ENCODE results near the gene CADM2. TPM values are rescaled to one million over a fixed set of nuclear protein-coding genes. Genes with fewer than 3 reads are reported as not detected.

Gene CADM2
- total and polyA plus RNA-seq, 2 donors from 2014 or later = 0.06 to 0.25 TPM

DNA sequence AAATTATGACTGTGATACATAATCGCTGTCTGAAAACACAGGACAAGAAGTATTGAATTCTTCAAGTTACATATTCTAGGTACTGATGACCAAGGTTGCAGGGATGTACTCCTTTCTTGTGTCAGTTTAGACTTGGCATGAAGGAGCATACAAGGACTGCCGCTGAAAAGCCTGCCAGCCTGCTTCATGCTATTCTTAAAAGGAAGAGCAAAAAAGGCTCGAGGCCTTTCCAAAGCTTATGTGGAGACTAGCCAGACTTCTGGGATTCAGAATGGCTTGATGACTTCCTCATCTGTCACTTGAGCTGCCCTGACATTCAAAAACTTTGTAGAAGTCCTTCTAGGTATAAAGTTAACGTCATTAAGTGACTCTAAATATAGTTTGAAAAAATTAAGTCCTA is 92.0 kb downstream of the CADM2 start:
- H3K9me3 ChIP-seq (ENCODE audit: control insufficient read depth in 2 of 3, insufficient read depth in 1 of 3, low read length in 3 of 3) = no peaks in the 10 kb centered on the region
- no peak overlapping the region for H3K9ac ChIP-seq (ENCODE audit: low read length in 3 of 3)
- no peak overlapping the region for H3K27ac ChIP-seq (ENCODE audit: low read depth in 2 of 2, low read length in 2 of 2)
- intact Hi-C loops (cut with DNase I) = no loop called here
- FAIRE-seq (no peak), DNase-seq (no peak)
- no peaks in the 10 kb centered on the region for H3K36me3 ChIP-seq (ENCODE audit: control insufficient read depth in 2 of 3, insufficient read depth in 3 of 3, low read length in 3 of 3)
- no peaks in the 10 kb centered on the region for H3K4me1 ChIP-seq (ENCODE audit: control insufficient read depth in 2 of 3, insufficient read depth in 2 of 3, low read depth in 1 of 3, low read length in 3 of 3)
- H3K4me3 ChIP-seq (ENCODE audit: low read length in 3 of 3) = no peak overlapping the region
- TF ChIP-seq CTCF (IDR thresholded peaks at IDR 0.05; ENCODE audit: borderline replicate concordance, extremely low read depth, insufficient read depth) = no peak
- H3K27me3 ChIP-seq (ENCODE audit: control insufficient read depth, insufficient read depth, low read length) = no peaks in the 10 kb centered on the region

DNA sequence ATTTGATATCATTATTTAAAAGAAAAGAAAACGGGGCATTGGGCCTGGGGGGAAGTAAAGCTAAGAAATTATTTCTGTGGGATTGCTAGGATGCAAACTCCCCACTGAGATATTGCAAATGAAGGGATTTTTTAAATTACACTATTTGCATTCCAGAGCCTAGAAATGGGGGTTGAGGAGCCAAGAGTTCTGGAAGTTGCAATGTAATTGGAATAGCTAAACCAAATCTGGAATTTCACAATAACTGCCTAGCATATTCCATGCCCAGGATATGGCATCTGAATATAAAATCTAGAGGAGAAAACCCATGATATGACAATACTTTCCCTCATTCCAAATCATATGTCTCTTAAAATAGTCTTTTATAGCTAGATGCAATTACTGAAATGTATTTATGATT is 93.0 kb downstream of the CADM2 start:
- Histone ChIP-seq H3K27me3 (ENCODE audit: control insufficient read depth, insufficient read depth, low read length) (no peaks in the 10 kb centered on the region), H3K27ac (ENCODE audit: low read depth in 2 of 2, low read length in 2 of 2) (no peak overlapping the region), H3K4me1 (ENCODE audit: control insufficient read depth in 2 of 3, insufficient read depth in 2 of 3, low read depth in 1 of 3, low read length in 3 of 3) (no peaks in the 10 kb centered on the region), H3K9ac (ENCODE audit: low read length in 3 of 3) (no peak overlapping the region), H3K9me3 (ENCODE audit: control insufficient read depth in 2 of 3, insufficient read depth in 1 of 3, low read length in 3 of 3) (no peaks in the 10 kb centered on the region), H3K36me3 (ENCODE audit: control insufficient read depth in 2 of 3, insufficient read depth in 3 of 3, low read length in 3 of 3) (no peaks in the 10 kb centered on the region), H3K4me3 (ENCODE audit: low read length in 3 of 3) (no peak overlapping the region)
- no peak for DNase-seq
- TF ChIP-seq CTCF (IDR thresholded peaks at IDR 0.05; ENCODE audit: borderline replicate concordance, extremely low read depth, insufficient read depth) = no peak
- intact Hi-C loops (cut with DNase I) = no loop called here
- FAIRE-seq = no peak

DNA sequence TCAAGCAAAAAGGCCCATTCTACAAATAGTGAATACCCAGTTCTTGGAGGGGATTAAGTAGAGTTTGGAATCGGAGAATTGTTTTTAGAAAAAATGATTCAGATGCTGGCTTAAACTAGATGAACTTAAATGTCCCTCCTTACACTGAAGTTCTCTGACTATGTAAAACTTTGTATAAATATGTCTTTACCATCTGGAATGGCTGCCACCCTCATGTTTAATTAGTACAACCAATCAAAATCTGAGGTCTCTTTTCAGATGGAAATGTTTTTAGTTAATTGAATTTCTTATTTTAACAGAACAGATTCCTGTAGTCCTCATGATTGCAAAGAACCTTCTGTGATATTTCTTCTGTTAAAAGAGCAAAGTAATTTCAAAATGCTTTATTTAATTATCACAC is 94.8 kb downstream of the CADM2 start:
- Histone ChIP-seq H3K9ac (ENCODE audit: low read length in 3 of 3) (no peak overlapping the region), H3K27me3 (ENCODE audit: control insufficient read depth, insufficient read depth, low read length) (no peaks in the 10 kb centered on the region), H3K4me1 (ENCODE audit: control insufficient read depth in 2 of 3, insufficient read depth in 2 of 3, low read depth in 1 of 3, low read length in 3 of 3) (no peaks in the 10 kb centered on the region), H3K27ac (ENCODE audit: low read depth in 2 of 2, low read length in 2 of 2) (no peak overlapping the region), H3K9me3 (ENCODE audit: control insufficient read depth in 2 of 3, insufficient read depth in 1 of 3, low read length in 3 of 3) (no peaks in the 10 kb centered on the region), H3K4me3 (ENCODE audit: low read length in 3 of 3) (no peak overlapping the region), H3K36me3 (ENCODE audit: control insufficient read depth in 2 of 3, insufficient read depth in 3 of 3, low read length in 3 of 3) (no peaks in the 10 kb centered on the region)
- TF ChIP-seq CTCF (IDR thresholded peaks at IDR 0.05; ENCODE audit: borderline replicate concordance, extremely low read depth, insufficient read depth) = no peak
- FAIRE-seq (no peak), DNase-seq (no peak)
- intact Hi-C loops (cut with DNase I) = no loop called here

GRCh38 chr3:85054579-85054978 is 95.8 kb downstream of the CADM2 start:
- intact Hi-C loops (cut with DNase I) = no loop called here
- FAIRE-seq = no peak

More at GRCh38 chr3:85054579-85054978, 95.8 kb downstream of the CADM2 start:
- H3K9me3 ChIP-seq (ENCODE audit: control insufficient read depth in 2 of 3, insufficient read depth in 1 of 3, low read length in 3 of 3) = no peaks in the 10 kb centered on the region
- no peak overlapping the region for H3K9ac ChIP-seq (ENCODE audit: low read length in 3 of 3)
- no peak overlapping the region for H3K27ac ChIP-seq (ENCODE audit: low read depth in 2 of 2, low read length in 2 of 2)
- H3K27me3 ChIP-seq (ENCODE audit: control insufficient read depth, insufficient read depth, low read length) = no peaks in the 10 kb centered on the region
- no peaks in the 10 kb centered on the region for H3K4me1 ChIP-seq (ENCODE audit: control insufficient read depth in 2 of 3, insufficient read depth in 2 of 3, low read depth in 1 of 3, low read length in 3 of 3)
- no peak for TF ChIP-seq CTCF (IDR thresholded peaks at IDR 0.05; ENCODE audit: borderline replicate concordance, extremely low read depth, insufficient read depth)
- no peak for DNase-seq
- H3K36me3 ChIP-seq (ENCODE audit: control insufficient read depth in 2 of 3, insufficient read depth in 3 of 3, low read length in 3 of 3) = no peaks in the 10 kb centered on the region
- no peak overlapping the region for H3K4me3 ChIP-seq (ENCODE audit: low read length in 3 of 3)

Data from kidney (tissue), 14 donors.